Testis (tissue), 3 donors: ENCODE measurements around the gene SNTB2. TPM values are rescaled to one million over a fixed set of nuclear protein-coding genes. Genes with fewer than 3 reads are reported as not detected.

Experiments
- DNase-seq: peaks from one replicate; pipeline ENCODE4 v3.0.0-alpha.2; 2019
- H3K27ac ChIP-seq, 2 donors: fragments of 200-600 bp; sonication (generic); one replicate each; pipeline ENCODE4 v1.5.1; 2019
- H3K27me3 ChIP-seq: fragments of 200-600 bp; sonication (generic); one replicate; pipeline ENCODE4 v1.5.1; 2019
- H3K36me3 ChIP-seq: fragments of 200-600 bp; sonication (generic); one replicate; pipeline ENCODE4 v1.5.1; 2017; ENCODE audit warnings: low read depth; ENCODE audit errors: missing control alignments
- H3K4me1 ChIP-seq: fragments of 200-600 bp; sonication (generic); one replicate; pipeline ENCODE4 v1.5.1; 2019
- H3K4me3 ChIP-seq, 2 donors: fragments of 200-600 bp; sonication (generic); one replicate each; pipeline ENCODE4 v1.5.1; 2017 to 2019
- H3K9me3 ChIP-seq: fragments of 200-600 bp; sonication (generic); one replicate; pipeline ENCODE4 v1.5.1; 2017
- CTCF ChIP-seq, 3 experiments: fragments of 450-650 bp in 2 of 3; fragments of 200-600 bp in 1 of 3; sonication (generic) in 1 of 3; IDR thresholded peaks; one replicate each; pipeline ENCODE4 v1.5.1; 2016 to 2019; ENCODE audit warnings: antibody characterized with exemption in 3 of 3, mild to moderate bottlenecking in 2 of 3, moderate library complexity in 1 of 3
- POLR2A ChIP-seq: fragments of 450-650 bp; IDR thresholded peaks from one replicate; pipeline ENCODE4 v1.6.1; 2017; ENCODE audit warnings: antibody characterized with exemption, mild to moderate bottlenecking, moderate library complexity
- WGBS, 2 donors: methylation state at CpG; one replicate each; pipeline ENCODE4 v1.1.5; 2018; 5-methylcytosine and 5-hydroxymethylcytosine counted together
- intact Hi-C: fragments of 100-400 bp; cut with DNase I; formaldehyde crosslinking; loops from one replicate; pipeline ENCODE4 v1.15.1; 2023; ENCODE audit warnings: low total_unique reads
- polyA plus RNA-seq: library from polyadenylated mRNA; stranded (reverse); fragments of 350-450 nt; fragmentation: Illumina TruSeq; extraction: RNeasy Lipid Tissue Mini Kit (QIAGEN cat#74804); gene quantifications from one replicate; pipeline ENCODE4 v1.2.3, GENCODE V29; 2014; ENCODE audit warnings: low read depth, low replicate concordance; ENCODE audit not compliant: insufficient read depth
- total RNA-seq, 2 donors: library from RNA; depleted of rRNA; stranded (reverse); fragments of >200 nt; gene quantifications; one replicate each; pipeline ENCODE4 v1.2.3, GENCODE V29; 2016

Gene SNTB2
- total and polyA plus RNA-seq, 3 donors from 2014 or later: 29.2 to 39.3 (median 35.1) TPM

- no peak overlapping the region for H3K27ac ChIP-seq
- H3K36me3 ChIP-seq: no peaks in the 10 kb centered on the region
- WGBS, 2 donors: 87 to 95% methylated on average over 2 of the region's 2 CpGs
- H3K27me3 ChIP-seq: no peaks in the 10 kb centered on the region
- DNase-seq: no peak
- peaks cover 9% of the 10 kb centered on the region for H3K4me1 ChIP-seq
- intact Hi-C loops: no loop called here
- no peaks in the 10 kb centered on the region for H3K9me3 ChIP-seq
- no peak overlapping the region for H3K4me3 ChIP-seq
- TF ChIP-seq CTCF (IDR thresholded peaks at IDR 0.05): no peak
- TF ChIP-seq POLR2A: no peak
These were observed 120.9 kb downstream of the SNTB2 start for GRCh38 chr16:69307856-69308255.

- no peak for DNase-seq
- TF ChIP-seq POLR2A (no peak), CTCF (IDR thresholded peaks at IDR 0.05) (no peak)
- intact Hi-C loops: no loop called here
- H3K4me1 ChIP-seq: peaks cover 9% of the 10 kb centered on the region
- H3K27ac ChIP-seq: no peak overlapping the region
- 77 to 80% methylated on average over 12 of the region's 12 CpGs for WGBS, 2 donors
- no peak overlapping the region for H3K4me3 ChIP-seq
- H3K27me3 ChIP-seq: no peaks in the 10 kb centered on the region
- no peaks in the 10 kb centered on the region for H3K36me3 ChIP-seq
- no peaks in the 10 kb centered on the region for H3K9me3 ChIP-seq
These were observed 122.4 kb downstream of the SNTB2 start for GRCh38 chr16:69309316-69309715.

- 12 to 28% methylated on average over 17 to 42 of the region's 70 CpGs for WGBS, 2 donors
- Histone ChIP-seq H3K4me3 (peak within 1 kb of the TSS; percentile 82 to 96), H3K9me3 (no peaks in the 10 kb centered on the region), H3K27me3 (no peaks in the 10 kb centered on the region), H3K4me1 (peaks cover 9% of the 10 kb centered on the region), H3K36me3 (no peaks in the 10 kb centered on the region), H3K27ac (peak within 1 kb of the TSS; percentile 64 to 89)
- peak; percentile 98 for DNase-seq
- intact Hi-C loops: no loop called here
- TF ChIP-seq POLR2A (no peak), CTCF (IDR thresholded peaks at IDR 0.05) (peak; percentile 88 to 96 (median 93))
These were observed 123.9 kb downstream of the SNTB2 start, which contains the start of gene VPS4A for GRCh38 chr16:69310653-69311532. TSS of gene VPS4A (plus strand) at chr16:69311350. CDS start at chr16:69311512, 162 bp downstream.

- Histone ChIP-seq H3K36me3 (no peaks in the 10 kb centered on the region), H3K27ac (peak overlapping the region; percentile 64 to 89), H3K4me3 (peak overlapping the region; percentile 82 to 96), H3K27me3 (no peaks in the 10 kb centered on the region), H3K4me1 (peaks cover 9% of the 10 kb centered on the region), H3K9me3 (no peaks in the 10 kb centered on the region)
- intact Hi-C loops: no loop called here
- WGBS, 2 donors: 1 to 4% methylated on average over 12 to 37 of the region's 59 CpGs
- peak; percentile 51 for DNase-seq
- TF ChIP-seq CTCF (IDR thresholded peaks at IDR 0.05) (no peak), POLR2A (no peak)
These were observed 124.8 kb downstream of the SNTB2 start for GRCh38 chr16:69311533-69312387.
